ENCODE measurements around the gene HLA-DMA.
A peak's percentile ranks its signal among the peaks of the same experiment; 100 is the strongest.

HLA-DMA gene

DNA sequence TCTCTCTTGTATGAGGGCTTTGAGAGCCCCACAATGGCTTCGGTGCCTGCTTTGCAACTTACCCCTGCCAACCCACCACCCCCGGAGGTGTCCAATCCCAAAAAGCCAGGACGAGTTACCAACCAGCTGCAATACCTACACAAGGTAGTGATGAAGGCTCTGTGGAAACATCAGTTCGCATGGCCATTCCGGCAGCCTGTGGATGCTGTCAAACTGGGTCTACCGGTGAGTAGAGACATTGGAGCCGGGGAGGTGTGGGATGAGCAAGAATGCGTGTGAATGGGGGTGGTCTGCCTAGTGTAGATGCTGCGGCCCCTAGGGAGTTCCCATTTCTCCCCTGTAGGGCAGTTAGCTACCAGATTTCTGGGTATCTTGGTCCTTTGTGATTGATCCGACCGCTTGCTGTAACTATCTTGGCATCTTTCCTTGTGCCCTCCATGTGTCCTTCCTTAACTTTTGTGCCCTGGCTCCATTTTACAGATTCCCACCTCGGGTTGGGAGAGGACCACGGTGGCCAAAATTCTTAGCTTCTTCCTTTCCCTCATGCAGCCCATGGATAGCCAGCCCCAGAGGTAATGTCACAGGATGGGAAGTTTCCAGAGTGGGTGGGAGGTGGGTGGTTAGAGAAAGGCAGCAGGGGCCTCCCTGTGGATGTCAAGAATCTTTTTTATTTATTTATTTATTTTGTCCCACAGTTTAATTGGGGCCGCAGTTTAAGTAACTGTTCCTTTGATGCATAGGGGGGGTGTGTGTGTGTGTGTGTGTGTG lies 21.8 kb upstream of the HLA-DMA start:
- DNase-seq, result no peak

DNA sequence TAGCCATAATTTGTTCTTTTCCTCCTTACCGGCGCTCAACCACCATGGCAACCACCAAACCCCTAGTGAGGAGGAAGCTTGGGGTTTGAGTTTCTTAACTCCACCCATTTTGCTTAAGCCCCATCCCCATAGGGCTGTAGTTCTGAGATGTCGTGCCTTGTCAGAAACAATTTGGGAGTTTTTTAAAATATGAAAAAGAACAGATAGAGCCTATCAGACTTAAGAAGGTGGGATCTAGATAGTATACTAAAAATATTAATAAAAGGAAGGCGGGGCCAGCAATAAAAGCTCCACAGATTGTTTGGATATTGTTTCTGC lies 21.1 kb upstream of the HLA-DMA start:
- DNase-seq, result peak; percentile 70

DNA sequence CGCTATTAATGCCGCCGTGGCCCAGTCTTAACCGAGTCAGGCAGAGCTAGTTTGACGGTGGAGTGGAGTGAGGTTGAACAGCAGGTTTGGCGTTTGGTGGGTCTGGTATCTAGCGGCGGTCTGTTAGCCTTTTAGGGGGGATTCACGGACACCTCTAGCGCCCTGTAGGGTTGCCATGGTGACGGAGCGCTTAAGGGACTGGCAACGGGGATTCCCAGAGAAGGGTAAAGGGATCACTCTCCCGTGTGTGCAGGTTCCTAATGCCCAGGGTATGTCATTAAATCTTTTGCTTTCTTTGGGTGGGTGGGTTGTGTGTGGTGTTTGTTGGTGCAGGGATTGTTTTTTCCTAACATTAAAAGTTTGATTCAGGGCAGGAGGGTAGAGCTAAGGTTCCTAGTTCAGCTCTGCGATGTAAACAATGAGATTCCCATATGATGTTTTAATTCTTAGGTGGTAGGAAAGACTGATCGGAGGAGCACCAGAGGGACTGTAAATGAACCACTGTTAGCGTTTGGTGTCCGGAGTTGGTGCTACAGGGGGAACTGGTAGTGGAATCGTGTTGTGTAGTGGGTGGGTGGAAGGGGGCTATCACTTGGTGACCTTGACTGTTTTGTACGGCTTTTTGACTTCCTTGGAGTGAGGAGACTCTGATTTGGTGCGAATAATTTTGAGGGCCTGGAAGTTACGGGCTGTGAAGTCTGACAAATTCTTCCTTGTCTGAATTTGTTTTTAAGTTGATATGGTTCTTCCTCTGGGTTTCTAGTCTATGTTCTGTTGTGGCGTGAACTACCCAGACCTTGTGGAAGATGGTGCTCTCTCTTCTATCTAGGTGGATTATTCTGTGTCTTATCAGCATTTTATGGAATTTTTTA lies 20.5 kb upstream of the HLA-DMA start:
- peak; percentile 83 for DNase-seq

DNA sequence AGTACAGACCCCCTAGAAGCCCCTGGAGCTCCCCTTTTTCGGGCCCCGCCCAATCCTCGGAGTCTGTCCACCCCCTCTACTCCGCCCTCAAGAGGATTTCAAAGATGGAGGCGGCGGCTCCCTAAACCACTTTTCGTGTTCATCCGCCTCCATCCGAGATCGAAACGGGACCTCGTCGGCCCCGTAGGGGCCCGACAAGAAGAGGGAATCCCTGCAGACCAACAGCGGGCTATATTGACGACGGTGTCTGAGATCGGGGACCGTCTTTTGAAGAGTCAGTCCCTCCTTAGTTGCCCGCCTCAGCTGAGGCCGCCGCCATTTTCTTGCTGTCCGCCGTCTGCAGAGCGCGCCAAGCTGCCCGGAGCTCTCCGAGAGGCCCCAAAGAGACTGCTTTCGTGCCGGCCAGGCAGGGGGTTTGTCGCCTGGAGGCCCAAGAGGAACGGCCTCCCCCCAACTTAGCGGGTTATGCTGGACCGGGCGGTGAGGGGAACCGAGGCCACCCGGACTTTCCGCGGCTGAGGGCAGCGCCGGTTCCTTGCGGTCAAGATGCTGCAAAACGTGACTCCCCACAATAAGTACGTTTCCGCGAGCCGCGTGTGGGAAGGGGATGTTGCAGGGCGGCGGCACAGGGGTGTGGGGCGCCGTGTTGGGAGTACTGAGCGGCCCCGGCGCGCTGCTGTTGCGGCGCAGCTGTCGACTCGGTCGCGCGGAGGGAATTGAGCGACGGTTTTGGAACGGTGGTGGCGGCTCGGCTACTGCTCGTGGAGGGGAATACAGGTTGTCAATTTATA lies 19.7 kb upstream of the HLA-DMA start:
- DNase-seq, result peak; percentile 70

DNA sequence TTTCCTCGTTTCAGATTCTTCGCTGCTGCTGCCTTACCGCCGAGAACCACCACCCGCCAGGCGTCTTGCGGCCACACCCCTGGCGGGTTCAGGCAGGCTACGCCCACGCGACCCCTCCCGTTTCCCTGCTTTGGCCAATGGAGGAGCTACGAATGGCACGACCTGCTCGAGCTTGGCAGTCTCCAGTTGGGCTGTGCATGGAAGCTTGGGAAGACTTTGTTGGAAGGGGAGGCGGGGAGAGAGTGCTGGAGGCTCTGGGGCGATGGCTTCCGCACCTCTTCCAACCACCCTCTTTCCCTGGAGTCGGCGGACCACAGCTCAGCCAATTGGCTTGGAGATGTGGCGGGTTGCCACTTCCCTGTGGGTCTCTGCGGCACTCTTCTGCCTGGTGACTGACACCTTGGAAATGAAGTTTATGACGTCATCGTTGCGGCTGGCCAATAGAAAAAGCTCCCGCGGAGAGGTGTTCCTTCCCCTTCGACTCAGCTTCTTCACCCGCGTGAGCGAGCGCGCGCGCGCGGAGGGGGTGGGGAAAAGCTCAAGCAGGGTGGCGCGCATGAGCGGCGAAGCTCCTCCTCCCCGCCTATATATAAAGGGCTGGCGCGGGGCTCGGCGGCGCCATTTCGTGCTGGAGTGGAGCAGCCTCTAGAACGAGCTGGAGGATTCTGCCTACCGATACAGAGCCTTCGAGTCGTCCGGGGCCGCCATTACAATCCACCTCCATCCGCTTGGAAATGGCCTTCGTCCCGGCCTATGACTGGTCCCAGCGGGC lies 18.9 kb upstream of the HLA-DMA start:
- peak; percentile 100 for DNase-seq

DNA sequence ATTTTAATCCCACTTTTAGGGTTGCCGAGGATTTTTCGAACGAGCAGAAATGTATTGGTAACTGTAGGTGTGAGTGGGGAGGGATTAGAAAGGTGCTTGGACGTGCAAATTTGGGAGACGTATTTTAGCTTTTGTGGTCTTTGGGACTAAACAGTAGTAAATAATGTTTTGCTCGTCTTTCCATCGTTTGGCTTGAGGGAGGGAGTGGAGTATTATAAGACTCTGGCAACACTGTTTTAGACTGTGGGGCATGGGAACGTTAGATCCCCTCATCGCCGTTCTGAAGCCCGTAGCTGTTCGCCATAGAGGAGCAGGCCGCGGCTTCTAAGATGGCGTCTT lies 18.3 kb upstream of the HLA-DMA start:
- no peak for DNase-seq

DNA sequence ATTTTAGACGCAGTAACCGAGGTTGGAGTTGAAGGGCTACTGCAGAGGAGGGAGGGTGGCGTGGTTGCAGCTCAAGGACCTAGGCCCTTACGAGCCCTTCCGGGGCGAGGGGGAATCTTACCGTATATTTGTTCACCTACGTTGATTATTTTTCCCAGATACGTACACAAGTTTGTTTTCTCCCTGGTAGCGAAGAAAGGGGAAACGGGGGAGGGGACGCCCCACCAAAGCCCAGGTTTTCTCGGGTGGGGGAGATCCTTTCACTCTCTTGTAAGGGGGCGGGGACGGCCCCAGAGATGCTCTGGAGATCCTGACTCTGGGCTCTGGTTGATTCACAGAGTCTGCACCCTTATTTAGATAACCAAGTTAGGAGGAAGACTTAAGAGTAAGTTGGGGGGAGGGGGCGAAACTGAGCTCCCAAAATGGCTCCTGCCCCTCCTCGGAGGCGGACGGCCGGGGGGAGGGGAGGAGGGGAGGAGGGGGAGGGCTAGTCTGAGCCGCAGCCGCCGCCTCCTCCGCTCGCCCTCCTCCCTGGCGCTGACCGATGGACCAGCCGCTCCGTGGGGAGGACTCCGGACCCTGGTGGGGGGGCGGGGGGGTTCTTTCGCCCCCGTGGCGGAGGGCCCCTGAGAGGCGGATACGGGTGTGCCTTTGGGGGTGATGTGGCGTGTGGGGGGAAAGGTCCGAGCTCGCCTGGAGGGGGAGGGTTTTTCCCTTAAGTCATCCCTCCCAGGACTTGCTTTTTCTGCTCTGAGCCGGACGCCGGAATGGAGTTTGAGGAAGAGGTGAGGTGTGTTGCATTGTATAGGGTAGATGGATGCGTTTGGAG lies 17.7 kb upstream of the HLA-DMA start:
- peak; percentile 81 for DNase-seq

DNA sequence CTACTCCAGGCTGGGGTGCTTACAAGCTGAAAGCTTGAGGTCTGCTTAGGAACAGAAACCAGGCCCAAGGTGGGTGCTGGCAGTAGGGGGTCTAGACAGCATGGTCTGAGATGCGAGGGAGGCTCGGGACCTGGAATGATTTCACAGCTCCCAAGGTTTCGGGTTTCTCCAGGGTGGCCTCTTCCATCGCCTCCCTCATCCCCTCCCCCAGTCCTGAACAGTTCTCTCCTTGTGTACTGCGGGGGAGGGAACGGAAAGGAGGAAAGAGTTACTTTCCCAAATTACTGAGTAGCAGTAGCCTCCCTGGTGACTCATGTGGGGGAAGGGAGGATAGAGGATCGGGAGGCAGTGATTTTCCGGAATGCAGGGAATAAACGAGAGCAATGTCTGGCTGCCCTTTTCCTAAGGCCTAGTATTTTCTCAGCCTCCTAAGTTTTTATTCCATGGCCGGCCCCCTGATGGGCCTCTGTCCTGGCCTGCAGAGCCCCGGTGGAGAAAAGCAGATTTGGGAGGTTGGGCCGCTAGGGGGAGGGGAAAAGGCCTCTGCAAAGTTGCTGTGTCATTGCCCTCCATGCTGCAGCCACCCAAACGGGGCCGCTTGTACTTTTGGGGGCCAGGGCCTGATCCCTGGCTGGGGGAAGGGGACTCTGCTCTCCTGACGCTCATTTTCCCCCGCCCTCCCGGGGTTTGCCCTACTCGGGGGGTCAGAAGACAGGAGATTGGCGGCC lies 17.0 kb upstream of the HLA-DMA start:
- DNase-seq, result peak; percentile 74

DNA sequence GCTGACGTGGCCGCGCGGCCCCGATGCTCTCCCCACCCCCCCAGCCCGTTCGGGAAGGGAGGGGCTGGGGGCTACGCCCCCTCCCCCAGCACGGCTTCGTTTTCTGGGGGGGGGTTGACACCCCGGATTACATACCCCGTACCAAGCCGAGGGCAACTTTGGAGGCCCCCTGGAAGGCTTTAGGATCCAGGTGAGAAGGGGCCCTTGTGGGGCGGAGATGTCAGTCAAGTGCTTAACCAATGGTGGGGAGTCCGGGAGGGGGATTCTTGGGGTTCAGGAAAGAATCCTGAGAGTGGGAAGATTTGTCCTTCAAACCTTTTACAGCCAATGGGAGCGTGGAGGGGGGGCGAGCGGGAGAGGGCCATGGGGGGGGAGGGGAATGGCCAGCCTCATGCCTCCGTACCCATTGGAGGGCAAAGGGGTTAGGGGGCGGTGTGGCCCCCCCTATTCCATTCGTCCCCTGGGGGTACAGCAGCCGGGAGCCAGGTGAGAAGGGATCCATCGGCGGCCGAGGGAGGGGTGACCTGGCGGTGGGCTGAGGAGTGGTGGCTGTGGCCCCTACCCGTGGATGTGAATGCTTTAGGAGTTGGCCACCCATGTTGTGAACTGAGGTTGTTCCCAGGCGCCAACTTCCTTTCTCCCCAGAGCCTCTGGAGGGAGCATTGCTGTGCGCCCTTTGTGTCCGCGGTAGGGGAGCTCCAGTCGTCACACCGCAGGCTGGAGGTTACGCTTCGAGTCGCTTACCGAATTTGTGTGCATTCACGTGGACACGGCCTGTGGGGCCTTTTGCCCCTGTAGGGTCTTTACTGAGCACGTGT lies 16.2 kb upstream of the HLA-DMA start:
- DNase-seq, result peak; percentile 65

DNA sequence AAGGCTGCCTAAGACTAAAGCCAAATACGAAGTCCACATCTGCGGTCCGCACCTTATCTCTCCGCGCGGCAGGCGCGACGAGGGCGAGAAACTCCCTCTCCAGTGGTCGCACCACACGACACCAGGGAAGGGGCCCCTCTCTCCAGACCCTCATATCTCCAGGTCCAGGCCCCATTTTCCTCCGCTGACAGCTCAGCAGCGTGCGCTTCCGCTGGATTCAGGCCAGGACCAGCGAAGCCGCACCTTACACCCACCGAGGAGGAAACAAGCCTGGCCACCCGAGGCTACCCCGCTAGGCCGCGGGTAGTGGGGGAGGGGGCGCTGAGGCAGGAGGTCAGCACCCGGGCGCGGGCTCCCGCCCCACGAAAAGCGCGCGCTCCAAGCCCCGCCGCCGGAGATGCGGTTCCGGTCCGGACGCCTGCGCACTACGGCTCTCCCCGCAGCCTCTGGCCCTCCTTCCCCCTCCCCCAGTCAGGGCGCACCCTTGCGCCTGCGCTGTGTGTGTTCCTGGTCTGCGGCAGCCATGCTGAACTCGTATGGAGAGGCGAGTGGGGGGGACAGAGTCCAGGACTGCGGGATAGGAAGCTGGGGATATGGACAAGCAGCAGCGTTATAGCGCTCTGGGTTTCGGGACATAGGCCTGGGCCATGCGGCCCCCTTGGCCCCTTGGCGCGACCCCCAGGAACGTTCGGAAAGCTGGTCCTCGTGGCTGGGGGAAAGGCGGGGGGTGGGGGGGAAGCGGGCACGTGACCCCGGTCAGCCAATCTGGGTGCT lies 15.4 kb upstream of the HLA-DMA start, which contains the start of gene BRD2:
BRD2 (plus strand) TSS at position 502 of the 774 bp plus-strand sequence. CDS start 4,305 bp downstream, outside the sequence.
- peak; percentile 97 for DNase-seq

DNA sequence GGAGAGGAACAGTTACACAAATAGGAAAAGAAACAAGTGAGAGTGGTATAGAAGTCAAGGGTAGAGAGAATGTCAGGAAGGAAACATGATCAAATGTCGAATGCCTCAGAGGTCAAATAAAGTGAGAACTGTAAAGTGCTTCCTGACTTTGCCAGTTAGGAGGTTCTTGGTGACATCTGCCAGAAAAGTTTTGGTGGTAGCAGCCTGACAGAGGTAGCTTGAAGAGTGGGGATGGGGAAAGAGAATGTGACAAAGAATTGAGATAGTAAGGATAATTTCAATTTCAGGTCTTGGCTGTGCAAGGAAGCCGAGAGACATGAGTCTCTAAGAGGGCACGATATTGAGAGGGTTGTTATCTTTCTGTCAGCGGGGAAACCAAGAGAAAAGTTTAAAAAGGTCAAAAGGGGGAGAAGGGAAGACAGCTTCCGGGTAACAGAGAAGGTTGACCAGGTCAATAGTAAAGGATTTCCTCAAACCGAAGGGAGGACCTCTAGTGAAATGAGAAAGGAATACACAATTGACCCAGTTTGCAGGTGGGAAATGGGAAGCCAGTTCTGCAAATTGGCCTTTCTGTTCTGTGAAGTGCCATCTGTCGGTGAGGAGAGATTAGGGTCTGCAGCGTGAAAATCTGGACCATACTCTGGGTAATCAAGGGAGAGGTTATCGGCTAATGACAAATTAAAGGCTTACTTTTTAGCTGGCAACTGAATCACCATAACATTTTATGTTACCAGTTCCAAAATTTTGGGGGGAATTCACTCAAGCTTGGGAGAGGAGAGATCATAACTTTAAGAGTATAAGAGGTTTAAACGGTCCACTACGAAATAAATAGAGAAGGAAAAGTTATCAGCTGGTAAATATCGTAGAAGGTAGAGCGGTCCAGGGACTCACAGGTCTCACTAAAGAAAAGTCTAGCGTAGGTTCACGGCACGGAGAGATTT lies 14.5 kb upstream of the HLA-DMA start:
- DNase-seq, result peak; percentile 65

DNA sequence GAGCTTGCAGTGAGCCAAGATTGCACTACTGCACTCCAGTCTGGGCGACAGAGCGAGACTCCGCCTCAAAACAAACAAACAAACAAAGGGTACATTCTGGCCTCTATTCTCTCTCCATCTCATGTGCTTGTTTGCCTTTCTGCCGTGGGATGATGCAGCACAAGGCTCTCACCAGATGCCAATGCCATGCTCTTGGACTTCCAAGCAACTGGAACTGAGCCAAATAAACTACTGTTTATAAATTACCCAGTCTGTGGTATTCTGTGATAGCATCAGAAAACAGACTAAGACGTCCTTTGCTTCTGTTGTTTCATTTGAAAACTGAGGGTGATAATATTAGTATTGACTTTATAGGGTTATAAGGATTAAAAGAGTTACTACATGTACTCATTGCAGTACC lies 11.9 kb upstream of the HLA-DMA start:
- no peak for DNase-seq

DNA sequence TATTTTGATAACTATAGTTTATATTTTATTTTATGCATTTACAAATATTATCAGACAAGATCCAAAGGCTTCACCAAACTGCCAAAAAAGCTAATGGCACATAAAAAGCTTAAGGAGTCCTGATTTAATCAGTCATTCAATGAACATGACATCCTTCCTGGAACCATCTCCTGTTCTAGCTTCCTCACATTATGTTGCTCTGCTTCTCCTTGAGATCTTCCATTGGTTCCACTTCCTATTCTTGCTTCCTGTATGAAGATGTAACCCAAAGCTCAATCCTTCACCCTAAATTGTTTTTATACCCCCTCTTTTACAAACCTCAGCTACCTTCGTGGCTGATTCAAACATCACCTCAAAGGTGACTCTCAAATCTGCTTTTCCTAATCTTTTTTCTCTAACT lies 11.0 kb upstream of the HLA-DMA start:
- no peak for DNase-seq

DNA sequence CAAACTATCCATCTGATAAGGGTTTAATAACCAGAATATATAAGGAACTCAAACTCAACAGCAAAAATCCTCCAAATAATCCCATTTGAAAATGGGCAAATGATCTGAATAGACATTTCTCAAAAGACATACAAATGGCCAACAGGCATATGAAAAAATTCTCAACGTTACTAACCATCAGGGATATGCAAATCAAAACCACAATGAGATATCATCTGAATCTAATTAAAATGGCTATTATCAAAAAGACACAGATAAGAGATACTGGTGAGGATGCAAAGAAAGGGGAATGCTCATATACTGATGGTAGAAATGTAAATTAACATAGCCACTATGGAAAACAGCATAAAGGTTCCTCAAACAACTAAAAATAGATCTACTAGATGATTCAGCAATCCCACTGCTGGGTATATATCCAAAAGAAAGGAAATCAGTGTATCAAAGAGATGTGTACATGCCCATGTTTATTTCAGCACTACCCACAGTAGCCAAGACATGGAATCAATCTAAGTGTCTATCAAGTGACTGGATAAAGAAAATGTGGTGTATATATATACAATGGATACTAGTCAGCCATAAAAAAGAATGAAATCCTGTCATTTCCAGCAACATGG lies 9.4 kb upstream of the HLA-DMA start:
- no peak for DNase-seq

DNA sequence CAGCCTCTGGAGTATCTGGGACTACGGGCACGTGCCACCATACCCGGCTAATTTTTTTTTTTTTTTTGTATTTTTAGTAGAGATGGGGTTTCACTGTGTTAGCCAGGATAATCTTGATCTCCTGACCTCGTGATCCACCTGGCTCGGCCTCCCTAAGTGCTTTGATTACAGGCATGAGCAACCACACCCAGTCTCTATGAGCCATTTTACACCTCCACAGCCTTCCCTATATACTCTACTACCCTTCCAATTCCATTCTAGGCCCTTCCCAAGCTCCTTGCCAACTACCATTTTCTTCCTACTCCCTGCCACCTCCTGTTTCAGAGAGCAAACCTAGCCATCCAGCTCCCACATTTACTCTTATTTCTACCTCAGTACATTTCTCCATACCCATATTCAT lies 7.7 kb upstream of the HLA-DMA start:
- DNase-seq, result no peak

DNA sequence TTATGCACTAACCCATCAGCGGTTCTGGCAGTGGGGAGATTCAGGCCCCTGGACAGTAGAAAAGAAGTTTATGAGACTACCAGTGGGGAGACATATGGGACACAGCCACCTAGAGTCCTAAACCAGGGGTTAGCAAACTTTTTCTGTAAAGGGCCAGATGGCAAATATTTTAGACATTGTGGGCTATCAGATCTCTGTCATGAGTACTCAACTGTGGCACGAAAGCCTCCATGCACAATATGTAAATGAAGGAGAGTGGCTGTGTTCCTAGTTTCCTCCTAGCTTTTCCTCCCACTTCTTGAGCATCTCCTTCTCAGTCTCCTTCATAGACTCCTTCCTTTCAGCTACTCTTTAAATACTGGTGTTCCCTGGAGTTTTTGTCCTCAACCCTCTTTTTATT lies 3.3 kb upstream of the HLA-DMA start:
- no peak for DNase-seq

DNA sequence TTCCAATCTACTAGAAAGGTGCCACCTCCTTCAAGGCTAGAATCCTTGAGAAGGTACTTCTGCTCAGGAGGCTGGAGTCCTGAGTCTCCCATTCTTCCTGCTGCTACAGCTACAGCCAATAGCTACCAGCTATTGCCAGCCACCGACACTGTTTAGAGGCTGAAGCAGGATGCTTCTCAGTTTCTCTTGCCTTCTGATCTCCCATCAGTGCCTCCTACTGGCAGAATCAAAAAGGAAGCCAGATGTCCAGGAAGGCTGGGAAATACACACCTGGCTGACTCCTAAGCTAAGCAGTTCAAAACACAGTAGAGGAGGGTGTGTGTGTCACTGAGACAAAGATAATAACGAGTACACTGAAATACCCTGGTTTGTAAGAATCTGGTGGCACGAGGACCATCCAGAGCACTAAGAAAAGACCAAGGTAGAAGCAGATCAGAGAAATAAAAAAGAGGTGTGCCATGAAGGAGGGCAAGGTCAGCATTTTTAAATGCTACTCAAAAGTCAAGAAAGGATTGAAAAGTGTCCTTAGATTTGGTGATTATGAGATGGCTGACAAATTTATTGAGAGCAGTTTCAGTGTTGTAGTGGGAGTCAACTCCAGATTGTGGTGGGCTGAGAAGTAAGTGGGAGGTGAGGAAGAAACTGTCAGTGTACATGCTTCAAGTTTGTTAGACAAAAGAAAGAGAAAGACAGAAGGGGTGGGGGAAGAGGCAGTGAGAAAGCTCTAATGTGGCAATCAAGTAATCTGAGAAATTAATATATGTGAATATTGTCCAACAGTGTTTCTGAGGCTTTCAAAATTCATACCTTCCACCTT lies 2.3 kb upstream of the HLA-DMA start:
- DNase-seq, result peak; percentile 66

Measured in CD4-positive, alpha-beta T cell treated with Interleukin-17A for 1 hour (primary cell).